Ascending aorta (tissue), 2 donors: ENCODE results near the gene CANX. TPM values are rescaled to one million over a fixed set of nuclear protein-coding genes. Genes with fewer than 3 reads are reported as not detected.

Experiments used
- DNase-seq, 2 donors: peaks; one replicate each; pipeline ENCODE4 v3.0.0-alpha.2; 2019; ENCODE audit warnings: low spot score in 2 of 2
- H3K27ac ChIP-seq, 2 donors: fragments of 200-600 bp; sonication (generic); one replicate each; pipeline ENCODE4 v1.5.1; 2016 to 2017; ENCODE audit warnings: mild to moderate bottlenecking in 1 of 2
- H3K27me3 ChIP-seq: fragments of 200-600 bp; sonication (generic); one replicate; pipeline ENCODE4 v1.5.1; 2017
- H3K36me3 ChIP-seq, 2 donors: fragments of 200-600 bp; sonication (generic); one replicate each; pipeline ENCODE4 v1.5.1; 2016
- H3K4me1 ChIP-seq, 2 donors: fragments of 200-600 bp; sonication (generic); one replicate each; pipeline ENCODE4 v1.5.1; 2016 to 2017; ENCODE audit warnings: mild to moderate bottlenecking in 1 of 2
- H3K4me3 ChIP-seq, 2 donors: fragments of 200-600 bp; sonication (generic); one replicate each; pipeline ENCODE4 v1.5.1; 2016 to 2017; ENCODE audit warnings: mild to moderate bottlenecking in 1 of 2
- H3K9me3 ChIP-seq, 2 donors: fragments of 200-600 bp; sonication (generic); one replicate each; pipeline ENCODE4 v1.5.1; 2016
- CTCF ChIP-seq, 3 experiments: fragments of 200-600 bp in 2 of 3; fragments of 450-650 bp in 1 of 3; sonication (generic) in 2 of 3; IDR thresholded peaks; one replicate each; pipeline ENCODE4 v1.5.1; 2016 to 2019; ENCODE audit warnings: antibody characterized with exemption in 3 of 3, mild to moderate bottlenecking in 1 of 3, moderate library complexity in 1 of 3
- intact Hi-C: fragments of 100-400 bp; cut with DNase I; formaldehyde crosslinking; loops from one replicate; pipeline ENCODE4 v1.15.1; 2023
- total RNA-seq: library from RNA; depleted of rRNA; stranded (reverse); fragments of >200 nt; gene quantifications from one replicate; pipeline ENCODE4 v1.1.0, GENCODE V29; 2016

CANX gene
- total RNA-seq, 1 donor from 2014 or later: 214 TPM

- peaks cover 12% of the 10 kb centered on the region in 2 donors for H3K36me3 ChIP-seq
- peak overlapping the region in 1 of 2 donors; percentile 16 for H3K4me3 ChIP-seq
- TF ChIP-seq CTCF (IDR thresholded peaks at IDR 0.05): peak; percentile 76 to 91 (median 89)
- H3K27ac ChIP-seq: peak overlapping the region; percentile 74 to 91
- no peaks in the 10 kb centered on the region for H3K27me3 ChIP-seq
- peaks cover 22 to 52% of the 10 kb centered on the region in 2 donors for H3K4me1 ChIP-seq
- DNase-seq: peak in 1 of 2 donors; percentile 90
- intact Hi-C loops: loop anchor here (1.0 kb wide), 2 partner anchors 31 to 33 kb away; partner anchors contain the start of gene MAML1
- no peaks in the 10 kb centered on the region for H3K9me3 ChIP-seq
Measured at GRCh38 chr5:179763215-179763945, 64.6 kb downstream of the CANX start.

GRCh38 chr5:179764056-179764455 lies 65.3 kb downstream of the CANX start:
- H3K9me3 ChIP-seq: no peaks in the 10 kb centered on the region
- no peak overlapping the region for H3K4me3 ChIP-seq
- no peaks in the 10 kb centered on the region for H3K27me3 ChIP-seq
- no peak for TF ChIP-seq CTCF (IDR thresholded peaks at IDR 0.05)
- peak overlapping the region; percentile 74 to 91 for H3K27ac ChIP-seq
- peaks cover 14 to 18% of the 10 kb centered on the region in 2 donors for H3K36me3 ChIP-seq
- peaks cover 22 to 50% of the 10 kb centered on the region in 2 donors for H3K4me1 ChIP-seq
- intact Hi-C loops: loop anchor here (2.0 kb wide), 3 partner anchors 55 to 143 kb away; partner anchors contain the start of genes MRNIP and TBC1D9B
- DNase-seq: no peak

- Histone ChIP-seq H3K9me3 (no peaks in the 10 kb centered on the region), H3K36me3 (peaks cover 27 to 29% of the 10 kb centered on the region in 2 donors), H3K4me3 (peak overlapping the region in 1 of 2 donors; percentile 13), H3K27me3 (no peaks in the 10 kb centered on the region), H3K4me1 (peaks cover 22 to 45% of the 10 kb centered on the region in 2 donors), H3K27ac (peak overlapping the region; percentile 74 to 91)
- no peak for TF ChIP-seq CTCF (IDR thresholded peaks at IDR 0.05)
- peak in 1 of 2 donors; percentile 84 for DNase-seq
- intact Hi-C loops: loop anchor here (2.0 kb wide), 3 partner anchors 53 to 141 kb away; partner anchors contain the start of genes MRNIP and TBC1D9B
Measured at GRCh38 chr5:179765400-179765799, 66.6 kb downstream of the CANX start.

- Histone ChIP-seq H3K27ac (peak overlapping the region; percentile 74 to 91), H3K27me3 (no peaks in the 10 kb centered on the region), H3K4me3 (peak overlapping the region in 1 of 2 donors; percentile 21), H3K36me3 (peaks cover 34 to 36% of the 10 kb centered on the region in 2 donors), H3K9me3 (no peaks in the 10 kb centered on the region), H3K4me1 (peaks cover 22 to 45% of the 10 kb centered on the region in 2 donors)
- intact Hi-C loops: no loop called here
- TF ChIP-seq CTCF (IDR thresholded peaks at IDR 0.05): no peak
- peak in 1 of 2 donors; percentile 68 for DNase-seq
Measured at GRCh38 chr5:179766021-179766725, 67.4 kb downstream of the CANX start.

- peak overlapping the region; percentile 74 to 91 for H3K27ac ChIP-seq
- intact Hi-C loops: no loop called here
- DNase-seq: no peak
- no peaks in the 10 kb centered on the region for H3K27me3 ChIP-seq
- no peak for TF ChIP-seq CTCF (IDR thresholded peaks at IDR 0.05)
- H3K9me3 ChIP-seq: no peaks in the 10 kb centered on the region
- H3K36me3 ChIP-seq: peaks cover 41 to 43% of the 10 kb centered on the region in 2 donors
- H3K4me1 ChIP-seq: peaks cover 22 to 45% of the 10 kb centered on the region in 2 donors
- peak overlapping the region in 1 of 2 donors; percentile 21 for H3K4me3 ChIP-seq
Measured at GRCh38 chr5:179766726-179767455, 68.1 kb downstream of the CANX start.
